ENCODE data around the gene ANTXR2.

Gene ANTXR2

GRCh38 chr4:79918292-79918691 is 154.7 kb downstream of the ANTXR2 start:
- Histone ChIP-seq H3K79me2 (ENCODE audit: control insufficient read depth, insufficient read depth, low read length, poor library complexity) (no peaks in the 10 kb centered on the region), H3K4me3 (ENCODE audit: low read depth, low read length) (no peak overlapping the region), H3K79me1 (ENCODE audit: low read length) (no peaks in the 10 kb centered on the region), H3K9me3 (ENCODE audit: insufficient read depth, low read depth, low read length) (no peaks in the 10 kb centered on the region), H4K91ac (ENCODE audit: low read depth, low read length) (no peak overlapping the region), H3K4me2 (ENCODE audit: low read length) (no peak overlapping the region), H3K14ac (ENCODE audit: low read length) (no peak overlapping the region), H4K12ac (ENCODE audit: low read depth, low read length) (no peak overlapping the region), H3K36me3 (ENCODE audit: control insufficient read depth in 1 of 2, insufficient read depth in 2 of 2, low read length in 2 of 2) (no peaks in the 10 kb centered on the region), H3K18ac (ENCODE audit: low read length) (no peak overlapping the region), H4K8ac (ENCODE audit: low read depth, low read length) (no peak overlapping the region), H3K9ac (ENCODE audit: low read length) (no peak overlapping the region), H2AFZ (ENCODE audit: insufficient read depth, low read length, poor library complexity) (no peak overlapping the region), H3K27me3 (ENCODE audit: insufficient read depth, low read length) (no peaks in the 10 kb centered on the region), H2AK5ac (ENCODE audit: low read length) (no peak overlapping the region), H2BK12ac (ENCODE audit: low read length) (no peak overlapping the region), H3K4me1 (ENCODE audit: control insufficient read depth in 1 of 2, insufficient read depth in 2 of 2, low read length in 2 of 2) (no peaks in the 10 kb centered on the region), H2BK120ac (ENCODE audit: insufficient read depth, low read length, poor library complexity) (no peak overlapping the region), H3K4ac (ENCODE audit: low read depth, low read length) (no peak overlapping the region), H2BK5ac (ENCODE audit: low read depth, low read length, poor library complexity) (no peak overlapping the region), H3K27ac (ENCODE audit: low read depth, low read length) (no peak overlapping the region), H3K23ac (ENCODE audit: low read length) (no peak overlapping the region)
- WGBS (ENCODE audit: extremely low coverage, insufficient coverage, insufficient read length), result no CpG with 5 or more reads among the region's 3 CpGs
- no peak for DNase-seq

GRCh38 chr4:79917246-79917645 is 155.8 kb downstream of the ANTXR2 start:
- Histone ChIP-seq H3K27me3 (ENCODE audit: insufficient read depth, low read length) (no peaks in the 10 kb centered on the region), H3K36me3 (ENCODE audit: control insufficient read depth in 1 of 2, insufficient read depth in 2 of 2, low read length in 2 of 2) (no peaks in the 10 kb centered on the region), H4K8ac (ENCODE audit: low read depth, low read length) (no peak overlapping the region), H3K27ac (ENCODE audit: low read depth, low read length) (no peak overlapping the region), H2BK5ac (ENCODE audit: low read depth, low read length, poor library complexity) (no peak overlapping the region), H2AFZ (ENCODE audit: insufficient read depth, low read length, poor library complexity) (no peak overlapping the region), H3K23ac (ENCODE audit: low read length) (no peak overlapping the region), H3K4ac (ENCODE audit: low read depth, low read length) (no peak overlapping the region), H2BK120ac (ENCODE audit: insufficient read depth, low read length, poor library complexity) (no peak overlapping the region), H3K4me1 (ENCODE audit: control insufficient read depth in 1 of 2, insufficient read depth in 2 of 2, low read length in 2 of 2) (no peaks in the 10 kb centered on the region), H3K18ac (ENCODE audit: low read length) (no peak overlapping the region), H3K79me2 (ENCODE audit: control insufficient read depth, insufficient read depth, low read length, poor library complexity) (no peaks in the 10 kb centered on the region), H2BK12ac (ENCODE audit: low read length) (no peak overlapping the region), H3K9me3 (ENCODE audit: insufficient read depth, low read depth, low read length) (no peaks in the 10 kb centered on the region), H3K4me2 (ENCODE audit: low read length) (no peak overlapping the region), H3K79me1 (ENCODE audit: low read length) (no peaks in the 10 kb centered on the region), H4K91ac (ENCODE audit: low read depth, low read length) (no peak overlapping the region), H2AK5ac (ENCODE audit: low read length) (no peak overlapping the region), H3K4me3 (ENCODE audit: low read depth, low read length) (no peak overlapping the region), H4K12ac (ENCODE audit: low read depth, low read length) (no peak overlapping the region), H3K14ac (ENCODE audit: low read length) (no peak overlapping the region), H3K9ac (ENCODE audit: low read length) (no peak overlapping the region)
- peak; percentile 22 to 55 for DNase-seq
- no CpG with 5 or more reads among the region's 1 CpG for WGBS (ENCODE audit: extremely low coverage, insufficient coverage, insufficient read length)

GRCh38 chr4:79915246-79915645 is 157.8 kb downstream of the ANTXR2 start:
- no peak for DNase-seq
- Histone ChIP-seq H4K91ac (ENCODE audit: low read depth, low read length) (no peak overlapping the region), H3K4me2 (ENCODE audit: low read length) (no peak overlapping the region), H3K23ac (ENCODE audit: low read length) (no peak overlapping the region), H3K4me1 (ENCODE audit: control insufficient read depth in 1 of 2, insufficient read depth in 2 of 2, low read length in 2 of 2) (no peaks in the 10 kb centered on the region), H3K36me3 (ENCODE audit: control insufficient read depth in 1 of 2, insufficient read depth in 2 of 2, low read length in 2 of 2) (no peaks in the 10 kb centered on the region), H3K4ac (ENCODE audit: low read depth, low read length) (no peak overlapping the region), H3K18ac (ENCODE audit: low read length) (no peak overlapping the region), H2BK120ac (ENCODE audit: insufficient read depth, low read length, poor library complexity) (no peak overlapping the region), H3K27ac (ENCODE audit: low read depth, low read length) (no peak overlapping the region), H2BK5ac (ENCODE audit: low read depth, low read length, poor library complexity) (no peak overlapping the region), H4K8ac (ENCODE audit: low read depth, low read length) (no peak overlapping the region), H3K9me3 (ENCODE audit: insufficient read depth, low read depth, low read length) (no peaks in the 10 kb centered on the region), H2AFZ (ENCODE audit: insufficient read depth, low read length, poor library complexity) (no peak overlapping the region), H3K14ac (ENCODE audit: low read length) (no peak overlapping the region), H4K12ac (ENCODE audit: low read depth, low read length) (no peak overlapping the region), H3K79me1 (ENCODE audit: low read length) (no peaks in the 10 kb centered on the region), H3K79me2 (ENCODE audit: control insufficient read depth, insufficient read depth, low read length, poor library complexity) (no peaks in the 10 kb centered on the region), H2AK5ac (ENCODE audit: low read length) (no peak overlapping the region), H3K9ac (ENCODE audit: low read length) (no peak overlapping the region), H3K4me3 (ENCODE audit: low read depth, low read length) (no peak overlapping the region), H3K27me3 (ENCODE audit: insufficient read depth, low read length) (no peaks in the 10 kb centered on the region), H2BK12ac (ENCODE audit: low read length) (no peak overlapping the region)
- WGBS (ENCODE audit: extremely low coverage, insufficient coverage, insufficient read length), result no CpG with 5 or more reads among the region's 3 CpGs

- no peak overlapping the region for H3K4me2 ChIP-seq (ENCODE audit: low read length)
- no peak for DNase-seq
- no peak overlapping the region for H2BK5ac ChIP-seq (ENCODE audit: low read depth, low read length, poor library complexity)
- no peaks in the 10 kb centered on the region for H3K9me3 ChIP-seq (ENCODE audit: insufficient read depth, low read depth, low read length)
- H3K27me3 ChIP-seq (ENCODE audit: insufficient read depth, low read length), result no peaks in the 10 kb centered on the region
- no peak overlapping the region for H4K8ac ChIP-seq (ENCODE audit: low read depth, low read length)
- no peak overlapping the region for H2BK120ac ChIP-seq (ENCODE audit: insufficient read depth, low read length, poor library complexity)
- no peak overlapping the region for H3K4me3 ChIP-seq (ENCODE audit: low read depth, low read length)
- H2AK5ac ChIP-seq (ENCODE audit: low read length), result no peak overlapping the region
- no peaks in the 10 kb centered on the region for H3K79me2 ChIP-seq (ENCODE audit: control insufficient read depth, insufficient read depth, low read length, poor library complexity)
- no peak overlapping the region for H2BK12ac ChIP-seq (ENCODE audit: low read length)
- no peak overlapping the region for H4K12ac ChIP-seq (ENCODE audit: low read depth, low read length)
- H3K14ac ChIP-seq (ENCODE audit: low read length), result no peak overlapping the region
- no CpG with 5 or more reads among the region's 1 CpG for WGBS (ENCODE audit: extremely low coverage, insufficient coverage, insufficient read length)
- no peaks in the 10 kb centered on the region for H3K4me1 ChIP-seq (ENCODE audit: control insufficient read depth in 1 of 2, insufficient read depth in 2 of 2, low read length in 2 of 2)
- H4K91ac ChIP-seq (ENCODE audit: low read depth, low read length), result no peak overlapping the region
- H2AFZ ChIP-seq (ENCODE audit: insufficient read depth, low read length, poor library complexity), result no peak overlapping the region
- H3K36me3 ChIP-seq (ENCODE audit: control insufficient read depth in 1 of 2, insufficient read depth in 2 of 2, low read length in 2 of 2), result no peaks in the 10 kb centered on the region
- no peak overlapping the region for H3K27ac ChIP-seq (ENCODE audit: low read depth, low read length)
- H3K4ac ChIP-seq (ENCODE audit: low read depth, low read length), result no peak overlapping the region
- no peak overlapping the region for H3K9ac ChIP-seq (ENCODE audit: low read length)
- H3K18ac ChIP-seq (ENCODE audit: low read length), result no peak overlapping the region
- H3K23ac ChIP-seq (ENCODE audit: low read length), result no peak overlapping the region
- no peaks in the 10 kb centered on the region for H3K79me1 ChIP-seq (ENCODE audit: low read length)
Measured at GRCh38 chr4:79913581-79913980, 159.4 kb downstream of the ANTXR2 start.
